GM21529 (cell line): ENCODE results near the gene RNU6-9.

Source experiments
- ATAC-seq: cut with Tn5 transposase; IDR thresholded peaks from one replicate; pipeline ENCODE4 v1.9.1; 2021; ENCODE audit not compliant: unreplicated experiment

Gene RNU6-9

GRCh38 chr19:917323-918151 lies 24.3 kb downstream of the RNU6-9 start, which contains the start of gene KISS1R:
TSS of gene KISS1R (plus strand) at chr19:917333. CDS start at chr19:917503, 170 bp downstream.
- ATAC-seq = no peak

GRCh38 chr19:918152-918437 lies 24.8 kb downstream of the RNU6-9 start:
- no peak for ATAC-seq

- no peak for ATAC-seq
Observed at GRCh38 chr19:918481-919198, 25.4 kb downstream of the RNU6-9 start.

GRCh38 chr19:919199-920050 lies 26.1 kb downstream of the RNU6-9 start:
- ATAC-seq = no peak

- ATAC-seq = no peak
Observed at GRCh38 chr19:920051-920864, 27.0 kb downstream of the RNU6-9 start.

GRCh38 chr19:924553-925086 lies 31.3 kb downstream of the RNU6-9 start:
- ATAC-seq = no peak

GRCh38 chr19:925087-925525 lies 31.8 kb downstream of the RNU6-9 start:
- peak; percentile 35 for ATAC-seq

- peak; percentile 39 for ATAC-seq
Observed at GRCh38 chr19:925526-926322, 32.4 kb downstream of the RNU6-9 start, which contains the start of gene ARID3A. TSS of gene ARID3A (plus strand) at chr19:926035. CDS start at chr19:929529, 3,494 bp downstream.

- ATAC-seq = no peak
Observed at GRCh38 chr19:926323-926588, 33.0 kb downstream of the RNU6-9 start.

GRCh38 chr19:926589-927350 lies 33.5 kb downstream of the RNU6-9 start:
- no peak for ATAC-seq

GRCh38 chr19:927351-927779 lies 34.1 kb downstream of the RNU6-9 start:
- ATAC-seq = no peak

- no peak for ATAC-seq
Observed at GRCh38 chr19:927780-928401, 34.6 kb downstream of the RNU6-9 start.

- no peak for ATAC-seq
Observed at GRCh38 chr19:928471-929202, 35.4 kb downstream of the RNU6-9 start.

GRCh38 chr19:929203-929890 lies 36.1 kb downstream of the RNU6-9 start:
- no peak for ATAC-seq

GRCh38 chr19:929891-930258 lies 36.6 kb downstream of the RNU6-9 start:
- no peak for ATAC-seq

- no peak for ATAC-seq
Observed at GRCh38 chr19:931860-932647, 38.8 kb downstream of the RNU6-9 start.
